Adrenal gland (tissue), 12 donors: ENCODE data around the gene SMDT1. TPM values are rescaled to one million over a fixed set of nuclear protein-coding genes. Genes with fewer than 3 reads are reported as not detected.

Source experiments
- DNase-seq, 7 donors: peaks; one replicate each; pipeline ENCODE4 v3.0.0-alpha.2; 2019 to 2020
- H3K27ac ChIP-seq, 5 donors: fragments of 200-600 bp; sonication (generic) in 4 of 5; 1 replicate in 3 of 5; 2 replicates in 2 of 5; pipeline versions ENCODE4 v1.5.1 to v1.8.0; 2016 to 2020; ENCODE audit warnings: mild to moderate bottlenecking in 1 of 5
- H3K27me3 ChIP-seq: fragments of 200-600 bp; 2 replicates; pipeline ENCODE4 v1.8.0; 2021
- H3K36me3 ChIP-seq, 2 donors: fragments of 200-600 bp; replicated peaks in 1 of 2; 1 replicate in 1 of 2; 2 replicates in 1 of 2; pipeline versions ENCODE4 v1.5.1 to v1.8.0; 2018 to 2022
- H3K4me1 ChIP-seq, 2 donors: fragments of 200-600 bp; replicated peaks in 1 of 2; 1 replicate in 1 of 2; 2 replicates in 1 of 2; pipeline versions ENCODE4 v1.5.1 to v1.8.0; 2018 to 2021
- H3K4me3 ChIP-seq, 4 donors: fragments of 200-600 bp; sonication (generic) in 3 of 4; one replicate each; pipeline ENCODE4 v1.5.1; 2016 to 2018
- H3K9me3 ChIP-seq, 3 donors: fragments of 200-600 bp; sonication (generic) in 1 of 3; replicated peaks in 1 of 3; 1 replicate in 2 of 3; 2 replicates in 1 of 3; pipeline versions ENCODE4 v1.5.1 to v1.8.0; 2016 to 2021
- POLR2A ChIP-seq, 2 donors: fragments of 450-650 bp; IDR thresholded peaks; one replicate each; pipeline ENCODE4 v1.6.1; 2017; ENCODE audit warnings: antibody characterized with exemption in 2 of 2, mild to moderate bottlenecking in 2 of 2, moderate library complexity in 1 of 2
- WGBS, 4 donors: extraction: QIAGEN DNeasy Blood & Tissue Kit in 2 of 4; methylation state at CpG; one replicate each; pipeline versions ENCODE4 v1.1.5 to v1.1.7; 2013 to 2017; 5-methylcytosine and 5-hydroxymethylcytosine counted together
- intact Hi-C, 2 donors: fragments of 100-400 bp; cut with DNase I; formaldehyde crosslinking; loops; one replicate each; pipeline versions ENCODE4 v1.14.1 to v1.15.0; 2022 to 2023
- polyA plus RNA-seq, 3 donors: library from polyadenylated mRNA; stranded (reverse); fragments of 200-250 nt in 2 of 3; fragments of 350-450 nt in 1 of 3; fragmentation: Illumina TruSeq in 1 of 3; extraction: RNeasy Lipid Tissue Mini Kit (QIAGEN cat#74804) in 1 of 3; gene quantifications; one replicate each; pipeline ENCODE4 v1.2.3, GENCODE V29; 2013 to 2014
- total RNA-seq, 9 donors: library from RNA; depleted of rRNA in 4 of 9; stranded (reverse); fragments of >200 nt in 4 of 9; fragments of 120-200 nt in 1 of 9; fragmentation: NEBNext Ultra II Directional in 1 of 9; extraction: Animal tissue kit (Norgen Biotek cat#: 25700) in 1 of 9; gene quantifications; one replicate each; pipeline versions ENCODE4 v1.1.0 to v1.2.4, GENCODE V29; 2013 to 2023
- TF ChIP-seq, protein P1 (sequence below), 6 experiments: fragments of 450-650 bp in 4 of 6; fragments of 200-600 bp in 2 of 6; sonication (generic) in 1 of 6; IDR thresholded peaks; 1 replicate in 5 of 6; 2 replicates in 1 of 6; pipeline versions ENCODE4 v1.5.1 to v1.8.0; 2016 to 2021; ENCODE audit warnings: antibody characterized with exemption in 6 of 6, mild to moderate bottlenecking in 2 of 6, moderate library complexity in 1 of 6
- donor health status: healthy with polysubstance abuse.
- donor health status: Bipolar disorder and iron deficiency.
- donor health status: DM: yes; HTN: yes; CAD: no.
- donor health status: DM: no; HTN: no; CAD: no.
- donor health status: DM: no; HTN: no; CAD: no.
- donor health status: DM: yes; HTN: yes; CAD: no.

The SMDT1 gene
- total and polyA plus RNA-seq, 12 donors, result 4.3 to 151 (median 62.5) TPM

DNA sequence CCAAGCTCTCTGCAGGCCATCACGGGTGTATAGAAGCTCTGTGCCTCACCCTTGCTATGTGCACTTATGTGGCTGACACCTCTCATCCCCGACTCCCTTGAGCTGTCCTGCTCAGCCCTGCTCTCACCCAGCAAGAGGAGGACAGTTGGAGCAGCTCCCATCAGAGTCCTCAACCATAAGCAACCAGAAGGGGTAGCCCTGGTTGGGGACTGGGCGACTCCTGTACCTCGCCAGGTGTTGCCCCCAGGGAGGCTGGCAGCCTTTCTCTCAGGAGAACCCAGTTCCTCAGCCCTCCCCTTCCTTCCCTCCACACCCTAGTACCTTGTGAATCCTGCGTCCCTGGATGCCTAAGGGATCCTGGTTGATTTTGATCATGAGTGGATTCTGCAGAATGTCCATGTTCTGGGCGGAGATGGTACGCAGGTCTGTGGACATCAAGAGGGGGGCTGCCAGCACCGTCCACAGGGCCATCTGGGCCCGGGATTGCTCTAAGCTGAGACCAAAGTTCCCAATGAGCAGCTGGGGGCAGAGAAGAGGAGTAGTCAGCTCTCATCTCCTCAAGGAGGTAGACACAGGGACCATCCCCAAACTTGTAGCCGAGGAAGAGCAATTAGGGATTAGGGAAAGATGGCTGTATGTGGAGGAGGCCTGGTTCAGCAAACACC is 16.9 kb upstream of the SMDT1 start:
- no peaks in the 10 kb centered on the region for H3K27me3 ChIP-seq
- H3K36me3 ChIP-seq, result peaks cover 0 to 56% of the 10 kb centered on the region in 2 donors
- intact Hi-C loops, result no loop called here
- H3K4me3 ChIP-seq, result no peak overlapping the region
- H3K9me3 ChIP-seq, result no peaks in the 10 kb centered on the region
- no peak overlapping the region for H3K27ac ChIP-seq
- TF ChIP-seq, protein P1, sequence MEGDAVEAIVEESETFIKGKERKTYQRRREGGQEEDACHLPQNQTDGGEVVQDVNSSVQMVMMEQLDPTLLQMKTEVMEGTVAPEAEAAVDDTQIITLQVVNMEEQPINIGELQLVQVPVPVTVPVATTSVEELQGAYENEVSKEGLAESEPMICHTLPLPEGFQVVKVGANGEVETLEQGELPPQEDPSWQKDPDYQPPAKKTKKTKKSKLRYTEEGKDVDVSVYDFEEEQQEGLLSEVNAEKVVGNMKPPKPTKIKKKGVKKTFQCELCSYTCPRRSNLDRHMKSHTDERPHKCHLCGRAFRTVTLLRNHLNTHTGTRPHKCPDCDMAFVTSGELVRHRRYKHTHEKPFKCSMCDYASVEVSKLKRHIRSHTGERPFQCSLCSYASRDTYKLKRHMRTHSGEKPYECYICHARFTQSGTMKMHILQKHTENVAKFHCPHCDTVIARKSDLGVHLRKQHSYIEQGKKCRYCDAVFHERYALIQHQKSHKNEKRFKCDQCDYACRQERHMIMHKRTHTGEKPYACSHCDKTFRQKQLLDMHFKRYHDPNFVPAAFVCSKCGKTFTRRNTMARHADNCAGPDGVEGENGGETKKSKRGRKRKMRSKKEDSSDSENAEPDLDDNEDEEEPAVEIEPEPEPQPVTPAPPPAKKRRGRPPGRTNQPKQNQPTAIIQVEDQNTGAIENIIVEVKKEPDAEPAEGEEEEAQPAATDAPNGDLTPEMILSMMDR (IDR thresholded peaks at IDR 0.05), result no peak
- no peak for TF ChIP-seq POLR2A (IDR thresholded peaks at IDR 0.05)
- no peaks in the 10 kb centered on the region for H3K4me1 ChIP-seq
- DNase-seq, result peak in 2 of 7 donors; percentile 16 to 42
- 94 to 99% (median 94%) methylated on average over 8 to 10 of the region's 10 CpGs for WGBS, 4 donors

DNA sequence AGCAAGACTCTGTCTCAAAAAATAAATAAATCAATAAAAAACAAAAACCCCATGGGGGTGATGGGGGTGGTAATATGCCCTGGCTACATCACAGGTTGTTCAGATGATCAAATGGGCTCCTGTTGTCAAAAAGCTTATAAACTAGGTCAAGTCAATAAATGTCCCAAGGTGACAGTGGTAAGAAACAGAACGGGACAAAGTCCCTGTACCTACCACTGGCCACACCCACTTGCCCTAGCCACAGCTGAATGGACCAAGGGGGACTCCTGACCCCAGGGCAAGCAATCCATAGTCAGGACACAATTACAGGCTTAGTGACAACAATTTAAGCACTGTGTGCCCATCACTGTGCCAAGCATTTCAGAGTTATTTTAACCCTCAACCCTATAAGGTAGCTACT is 14.9 kb upstream of the SMDT1 start:
- no peak overlapping the region for H3K4me3 ChIP-seq
- intact Hi-C loops, result no loop called here
- TF ChIP-seq POLR2A (IDR thresholded peaks at IDR 0.05), result no peak
- TF ChIP-seq, protein P1 (IDR thresholded peaks at IDR 0.05), result no peak
- H3K27me3 ChIP-seq, result no peaks in the 10 kb centered on the region
- H3K4me1 ChIP-seq, result peaks cover under 1% of the 10 kb centered on the region in 2 donors
- no peaks in the 10 kb centered on the region for H3K9me3 ChIP-seq
- DNase-seq, result peak in 2 of 7 donors; percentile 13 to 24
- H3K27ac ChIP-seq, result no peak overlapping the region
- H3K36me3 ChIP-seq, result peaks cover 0 to 53% of the 10 kb centered on the region in 2 donors
- 88 to 93% (median 91%) methylated on average over 1 of the region's 1 CpG for WGBS, 4 donors

DNA sequence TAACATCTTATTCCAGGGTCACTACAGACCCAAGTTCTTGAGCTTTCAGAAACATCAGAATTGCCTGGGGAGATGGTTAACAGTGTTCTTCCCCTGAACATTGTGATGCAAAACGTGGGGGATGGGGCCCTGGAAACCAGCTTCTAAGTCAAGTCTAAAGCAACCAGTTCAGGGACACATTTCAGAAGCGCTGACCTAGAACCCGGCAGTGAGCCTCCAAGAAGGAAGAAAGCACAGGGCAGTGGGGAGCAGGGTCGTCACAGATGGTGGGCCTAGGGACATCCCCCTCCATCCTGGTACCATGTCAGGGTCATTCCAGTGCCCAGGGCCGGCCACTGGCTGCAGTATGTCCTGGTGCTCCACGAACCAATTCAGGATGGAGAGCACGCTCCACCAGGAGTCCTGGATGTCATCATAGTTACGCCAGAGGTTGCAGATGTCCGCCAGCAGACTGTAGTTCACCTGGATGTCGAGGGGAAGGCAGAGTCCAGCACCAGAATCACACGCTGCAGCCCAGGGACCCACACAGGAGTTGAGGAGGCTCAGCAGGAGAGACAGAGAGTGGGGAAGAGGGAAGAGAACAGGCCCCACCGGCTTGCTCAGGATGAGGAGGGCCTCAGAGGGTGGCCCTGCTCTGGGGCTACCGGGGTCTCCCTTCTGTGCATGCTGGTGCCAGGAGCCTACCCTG is 13.9 kb upstream of the SMDT1 start:
- WGBS, 4 donors, result 87 to 91% (median 88%) methylated on average over 10 to 13 of the region's 13 CpGs
- intact Hi-C loops, result no loop called here
- DNase-seq, result peak in 2 of 7 donors; percentile 15 to 44
- peaks cover 6 to 7% of the 10 kb centered on the region in 2 donors for H3K4me1 ChIP-seq
- H3K27me3 ChIP-seq, result no peaks in the 10 kb centered on the region
- no peak overlapping the region for H3K27ac ChIP-seq
- no peak overlapping the region for H3K4me3 ChIP-seq
- no peaks in the 10 kb centered on the region for H3K9me3 ChIP-seq
- no peak for TF ChIP-seq POLR2A (IDR thresholded peaks at IDR 0.05)
- TF ChIP-seq, protein P1 (IDR thresholded peaks at IDR 0.05), result no peak
- peaks cover 0 to 43% of the 10 kb centered on the region in 2 donors for H3K36me3 ChIP-seq

DNA sequence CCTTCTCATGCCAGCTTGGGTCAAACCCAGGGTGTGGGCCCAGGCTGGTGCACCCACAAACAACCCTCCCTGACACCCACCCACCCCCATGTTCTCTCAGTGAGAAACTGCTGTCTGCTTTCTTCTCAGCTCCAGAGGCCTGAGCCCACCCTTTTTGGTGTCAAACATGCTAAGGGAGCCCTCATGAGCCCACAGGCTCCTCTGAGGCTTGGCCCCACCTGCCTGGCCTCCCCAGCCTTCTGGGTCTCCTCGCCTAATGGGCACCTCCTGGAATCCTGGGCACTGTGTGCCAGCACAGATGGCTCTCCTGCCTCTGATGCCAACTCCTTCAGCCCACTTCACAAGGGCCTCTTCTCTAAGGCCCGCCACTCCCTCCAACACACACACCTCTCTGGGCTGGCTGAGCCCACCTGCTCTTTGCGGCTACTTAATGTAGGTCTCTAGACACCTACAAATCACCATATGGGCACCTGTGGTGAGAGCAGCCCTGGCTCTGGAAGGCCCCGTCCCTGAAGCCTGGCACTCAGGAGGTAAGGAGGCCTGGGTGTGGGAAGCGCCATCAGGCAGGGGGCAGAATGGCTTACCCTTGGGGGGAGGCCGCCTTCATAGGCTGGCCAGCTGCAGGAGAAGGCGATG is 13.3 kb upstream of the SMDT1 start:
- peaks cover 6 to 10% of the 10 kb centered on the region in 2 donors for H3K4me1 ChIP-seq
- no peaks in the 10 kb centered on the region for H3K27me3 ChIP-seq
- DNase-seq, result peak in 2 of 7 donors; percentile 14 to 40
- H3K9me3 ChIP-seq, result no peaks in the 10 kb centered on the region
- H3K27ac ChIP-seq, result no peak overlapping the region
- TF ChIP-seq, protein P1 (IDR thresholded peaks at IDR 0.05), result no peak
- no peak for TF ChIP-seq POLR2A (IDR thresholded peaks at IDR 0.05)
- H3K36me3 ChIP-seq, result peaks cover 0 to 37% of the 10 kb centered on the region in 2 donors
- no peak overlapping the region for H3K4me3 ChIP-seq
- WGBS, 4 donors, result 97 to 100% (median 99%) methylated on average over 4 to 7 of the region's 7 CpGs
- intact Hi-C loops, result no loop called here
